ENCODE measurements around the gene SPATA33.

Gene SPATA33

DNA sequence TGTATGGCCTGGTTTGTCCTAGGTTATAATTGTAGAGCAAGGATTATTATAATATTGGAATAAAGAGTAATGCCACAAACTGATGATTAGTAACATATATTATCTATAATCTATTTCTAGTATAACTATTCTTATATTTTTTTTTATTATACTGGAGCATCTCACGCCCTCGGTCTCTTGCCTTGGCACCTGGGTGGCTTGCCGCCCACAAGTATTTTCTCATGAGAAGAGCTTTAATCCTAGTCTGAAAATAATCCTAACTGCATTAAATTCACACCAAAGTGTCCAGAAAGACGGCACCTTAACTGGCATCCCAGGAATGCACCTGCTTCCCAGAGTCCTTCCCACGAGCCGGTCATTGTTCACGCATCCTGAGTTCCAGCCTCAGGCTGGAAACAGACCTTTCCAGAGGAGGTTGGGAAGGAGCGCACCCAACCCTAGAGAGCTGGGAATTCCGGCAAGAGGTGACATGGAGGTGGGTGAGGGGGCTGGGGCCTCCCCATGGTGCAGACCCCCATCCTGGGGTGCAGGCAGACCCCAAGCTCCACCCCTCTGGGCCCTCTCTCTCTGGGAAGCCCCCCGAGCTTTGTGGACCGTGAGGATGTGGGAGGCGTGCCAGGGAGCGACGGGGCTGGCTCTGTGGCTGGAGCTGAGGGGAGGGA lies 16.0 kb upstream of the SPATA33 start:
- intact Hi-C loops (cut with DNase I; ENCODE audit: low total_unique reads) = no loop called here
- Histone ChIP-seq H3K4me3 (peak overlapping the region in 1 of 2 donors; percentile 48), H3K27me3 (peaks cover 0 to 16% of the 10 kb centered on the region in 2 donors), H3K9me3 (no peaks in the 10 kb centered on the region), H3K27ac (no peak overlapping the region), H3K36me3 (peaks cover 20 to 30% (median 24%) of the 10 kb centered on the region in 3 donors), H3K4me1 (peaks cover 0 to 8% (median 4%) of the 10 kb centered on the region in 4 donors)
- TF ChIP-seq, protein P1, sequence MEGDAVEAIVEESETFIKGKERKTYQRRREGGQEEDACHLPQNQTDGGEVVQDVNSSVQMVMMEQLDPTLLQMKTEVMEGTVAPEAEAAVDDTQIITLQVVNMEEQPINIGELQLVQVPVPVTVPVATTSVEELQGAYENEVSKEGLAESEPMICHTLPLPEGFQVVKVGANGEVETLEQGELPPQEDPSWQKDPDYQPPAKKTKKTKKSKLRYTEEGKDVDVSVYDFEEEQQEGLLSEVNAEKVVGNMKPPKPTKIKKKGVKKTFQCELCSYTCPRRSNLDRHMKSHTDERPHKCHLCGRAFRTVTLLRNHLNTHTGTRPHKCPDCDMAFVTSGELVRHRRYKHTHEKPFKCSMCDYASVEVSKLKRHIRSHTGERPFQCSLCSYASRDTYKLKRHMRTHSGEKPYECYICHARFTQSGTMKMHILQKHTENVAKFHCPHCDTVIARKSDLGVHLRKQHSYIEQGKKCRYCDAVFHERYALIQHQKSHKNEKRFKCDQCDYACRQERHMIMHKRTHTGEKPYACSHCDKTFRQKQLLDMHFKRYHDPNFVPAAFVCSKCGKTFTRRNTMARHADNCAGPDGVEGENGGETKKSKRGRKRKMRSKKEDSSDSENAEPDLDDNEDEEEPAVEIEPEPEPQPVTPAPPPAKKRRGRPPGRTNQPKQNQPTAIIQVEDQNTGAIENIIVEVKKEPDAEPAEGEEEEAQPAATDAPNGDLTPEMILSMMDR (IDR thresholded peaks at IDR 0.05) = no peak
- no peak for DNase-seq

- Histone ChIP-seq H3K9me3 (no peaks in the 10 kb centered on the region), H3K27me3 (peaks cover 0 to 8% of the 10 kb centered on the region in 2 donors), H3K36me3 (peaks cover 29 to 39% (median 32%) of the 10 kb centered on the region in 3 donors), H3K4me1 (peaks cover 0 to 8% (median 4%) of the 10 kb centered on the region in 4 donors), H3K4me3 (no peak overlapping the region), H3K27ac (no peak overlapping the region)
- TF ChIP-seq, protein P1 (IDR thresholded peaks at IDR 0.05) = no peak
- intact Hi-C loops (cut with DNase I; ENCODE audit: low total_unique reads) = no loop called here
- no peak for DNase-seq
Measured at GRCh38 chr16:89642574-89642973, 15.1 kb upstream of the SPATA33 start.

DNA sequence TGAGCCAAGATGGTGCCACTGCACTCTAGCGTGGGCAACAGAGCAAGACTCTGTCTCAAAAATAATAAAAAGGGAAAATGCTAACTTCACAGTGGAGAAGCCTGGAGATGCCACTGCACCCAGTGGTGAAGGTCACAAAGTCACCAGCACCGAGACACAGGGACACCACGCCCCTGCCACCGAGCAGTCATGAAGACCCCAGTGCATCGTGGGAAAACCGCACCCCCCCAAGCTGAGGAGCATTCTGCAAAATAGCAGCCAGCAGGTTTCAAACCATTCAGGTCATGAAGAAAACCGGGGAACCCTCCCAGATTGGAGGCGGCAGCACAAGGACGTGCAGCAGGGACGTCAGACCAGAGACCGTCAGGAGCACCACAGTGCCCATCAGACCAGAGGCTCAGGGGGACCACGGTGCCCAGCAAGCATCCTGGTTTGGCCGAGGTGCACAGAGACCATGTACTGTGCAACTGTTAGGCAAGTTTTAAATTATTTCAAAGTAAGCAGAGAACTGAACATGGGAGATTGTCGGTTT lies 13.8 kb upstream of the SPATA33 start:
- H3K9me3 ChIP-seq = no peaks in the 10 kb centered on the region
- H3K27ac ChIP-seq = no peak overlapping the region
- TF ChIP-seq, protein P1 (IDR thresholded peaks at IDR 0.05) = no peak
- DNase-seq = no peak
- H3K4me1 ChIP-seq = peaks cover 0 to 8% (median 4%) of the 10 kb centered on the region in 4 donors
- peaks cover 33 to 46% (median 37%) of the 10 kb centered on the region in 3 donors for H3K36me3 ChIP-seq
- H3K27me3 ChIP-seq = peaks cover 0 to 3% of the 10 kb centered on the region in 2 donors
- no peak overlapping the region for H3K4me3 ChIP-seq
- intact Hi-C loops (cut with DNase I; ENCODE audit: low total_unique reads) = no loop called here

DNA sequence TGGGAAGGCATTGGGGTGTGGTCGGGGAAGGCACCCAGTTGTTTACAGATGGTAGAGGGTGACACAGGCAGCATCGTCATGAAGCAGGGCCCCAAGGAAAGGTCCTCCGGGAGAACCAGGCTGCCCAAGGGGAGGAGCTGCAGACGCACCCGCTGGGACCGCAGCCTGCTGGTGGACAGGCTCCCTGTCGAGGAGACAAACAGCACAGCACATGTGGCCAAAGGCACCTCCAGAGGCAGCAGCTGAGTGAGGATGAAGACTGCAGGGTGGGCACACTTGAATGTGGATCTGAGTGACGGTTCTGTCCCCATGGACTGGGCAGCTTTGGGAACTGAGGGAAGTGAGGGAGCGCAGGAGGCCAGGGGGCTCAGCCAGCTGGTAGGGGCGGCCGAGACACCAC lies 12.5 kb upstream of the SPATA33 start:
- Histone ChIP-seq H3K36me3 (peaks cover 37 to 59% (median 44%) of the 10 kb centered on the region in 3 donors), H3K9me3 (no peaks in the 10 kb centered on the region), H3K4me1 (peaks cover 0 to 8% (median 4%) of the 10 kb centered on the region in 4 donors), H3K27me3 (peaks cover 0 to 1% of the 10 kb centered on the region in 2 donors), H3K4me3 (no peak overlapping the region), H3K27ac (no peak overlapping the region)
- intact Hi-C loops (cut with DNase I; ENCODE audit: low total_unique reads) = no loop called here
- TF ChIP-seq, protein P1 (IDR thresholded peaks at IDR 0.05) = no peak
- no peak for DNase-seq

- Histone ChIP-seq H3K9me3 (no peaks in the 10 kb centered on the region), H3K4me3 (no peak overlapping the region), H3K36me3 (peaks cover 37 to 70% (median 54%) of the 10 kb centered on the region in 3 donors), H3K27me3 (no peaks in the 10 kb centered on the region), H3K4me1 (no peaks in the 10 kb centered on the region), H3K27ac (no peak overlapping the region)
- TF ChIP-seq, protein P1 (IDR thresholded peaks at IDR 0.05) = no peak
- no peak for DNase-seq
- intact Hi-C loops (cut with DNase I; ENCODE audit: low total_unique reads) = no loop called here
Measured at GRCh38 chr16:89646270-89646669, 11.4 kb upstream of the SPATA33 start.

Data from tibial artery (tissue), 4 donors.